Chondrocyte (in vitro differentiated cells): ENCODE measurements around the gene LRRC43. TPM values are rescaled to one million over a fixed set of nuclear protein-coding genes. Genes with fewer than 3 reads are reported as not detected.

Experiments
- DNase-seq: peaks from one replicate; pipeline ENCODE4 v3.0.0; 2021; ENCODE audit warnings: mixed read lengths, low spot score
- H3K27ac Mint-ChIP-seq: one replicate; pipeline ENCODE4 v1.8.0; 2021; ENCODE audit warnings: mild to moderate bottlenecking, moderate library complexity, mixed read lengths; ENCODE audit not compliant: unreplicated experiment
- H3K27me3 Mint-ChIP-seq: 2 replicates; pipeline ENCODE4 v1.8.0; 2021; ENCODE audit warnings: low read depth, mixed read lengths
- H3K36me3 Mint-ChIP-seq: 2 replicates; pipeline ENCODE4 v1.8.0; 2021; ENCODE audit warnings: low read depth, mixed read lengths
- H3K4me1 Mint-ChIP-seq: 2 replicates; pipeline ENCODE4 v1.8.0; 2021; ENCODE audit warnings: low read depth, mild to moderate bottlenecking, mixed read lengths
- H3K4me3 Mint-ChIP-seq: one replicate; pipeline ENCODE4 v1.8.0; 2021; ENCODE audit warnings: mild to moderate bottlenecking, moderate library complexity, mixed read lengths; ENCODE audit not compliant: unreplicated experiment
- H3K9me3 Mint-ChIP-seq: 2 replicates; pipeline ENCODE4 v1.8.0; 2021; ENCODE audit warnings: low read depth, mixed read lengths
- CTCF ChIP-seq: fragments of 200-600 bp; sonication (generic); IDR thresholded peaks from 2 replicates; pipeline ENCODE4 v1.5.0; 2021; ENCODE audit warnings: antibody characterized with exemption, mild to moderate bottlenecking, moderate library complexity
- total RNA-seq: library from RNA; stranded (reverse); gene quantifications from 3 replicates; pipeline ENCODE4 v1.2.1, GENCODE V29; 2021

The LRRC43 gene
- total RNA-seq, 1 donor from 2014 or later: 2.0 TPM

- Mint-ChIP-seq H3K9me3 (no peaks in the 10 kb centered on the region), H3K36me3 (no peaks in the 10 kb centered on the region), H3K4me1 (no peaks in the 10 kb centered on the region), H3K4me3 (no peak overlapping the region), H3K27me3 (no peaks in the 10 kb centered on the region), H3K27ac (no peak overlapping the region)
- no peak for DNase-seq
- no peak for TF ChIP-seq CTCF
Observed at GRCh38 chr12:122166422-122167349, 16.2 kb upstream of the LRRC43 start.

- TF ChIP-seq CTCF: no peak
- H3K9me3 Mint-ChIP-seq: no peaks in the 10 kb centered on the region
- no peaks in the 10 kb centered on the region for H3K36me3 Mint-ChIP-seq
- DNase-seq: no peak
- no peak overlapping the region for H3K27ac Mint-ChIP-seq
- H3K4me1 Mint-ChIP-seq: no peaks in the 10 kb centered on the region
- no peaks in the 10 kb centered on the region for H3K27me3 Mint-ChIP-seq
- H3K4me3 Mint-ChIP-seq: no peak overlapping the region
Observed at GRCh38 chr12:122167356-122167925, 15.5 kb upstream of the LRRC43 start.

- TF ChIP-seq CTCF: no peak
- no peak for DNase-seq
- no peak overlapping the region for H3K27ac Mint-ChIP-seq
- H3K4me1 Mint-ChIP-seq: no peaks in the 10 kb centered on the region
- H3K4me3 Mint-ChIP-seq: no peak overlapping the region
- H3K36me3 Mint-ChIP-seq: no peaks in the 10 kb centered on the region
- no peaks in the 10 kb centered on the region for H3K27me3 Mint-ChIP-seq
- H3K9me3 Mint-ChIP-seq: no peaks in the 10 kb centered on the region
Observed at GRCh38 chr12:122168492-122168891, 14.4 kb upstream of the LRRC43 start.

- Mint-ChIP-seq H3K4me1 (no peaks in the 10 kb centered on the region), H3K27ac (no peak overlapping the region), H3K9me3 (no peaks in the 10 kb centered on the region), H3K4me3 (no peak overlapping the region), H3K27me3 (no peaks in the 10 kb centered on the region), H3K36me3 (no peaks in the 10 kb centered on the region)
- DNase-seq: no peak
- no peak for TF ChIP-seq CTCF
Observed at GRCh38 chr12:122171399-122171798, 11.5 kb upstream of the LRRC43 start.

GRCh38 chr12:122172262-122172939, 10.5 kb upstream of the LRRC43 start:
- TF ChIP-seq CTCF: no peak
- Mint-ChIP-seq H3K27ac (no peak overlapping the region), H3K9me3 (no peaks in the 10 kb centered on the region), H3K4me1 (no peaks in the 10 kb centered on the region), H3K36me3 (no peaks in the 10 kb centered on the region), H3K27me3 (no peaks in the 10 kb centered on the region), H3K4me3 (no peak overlapping the region)
- DNase-seq: no peak
